Fibroblast of pulmonary artery (primary cell): ENCODE measurements around the gene PTPN2.
"Not testable (repeated sequence)": the region's sequence is repeated elsewhere in the genome, so short reads cannot be mapped to it uniquely, and the experiment has no call there.

Experiments
- DNase-seq: peaks from one replicate; pipeline ENCODE4 v3.0.0-alpha.2; 2010; ENCODE audit warnings: low read depth
- H3K4me3 ChIP-seq: replicated peaks from 2 replicates; pipeline ENCODE4 v1.5.1; 2011; ENCODE audit warnings: low read depth, mild to moderate bottlenecking, control low read depth, low read length, moderate library complexity
- TF ChIP-seq, protein P1 (sequence below): IDR thresholded peaks from 2 replicates; pipeline ENCODE4 v1.5.1; 2011; ENCODE audit warnings: mild to moderate bottlenecking, control low read depth, low read length, inconsistent platforms; ENCODE audit errors: missing control alignments

The PTPN2 gene

DNA sequence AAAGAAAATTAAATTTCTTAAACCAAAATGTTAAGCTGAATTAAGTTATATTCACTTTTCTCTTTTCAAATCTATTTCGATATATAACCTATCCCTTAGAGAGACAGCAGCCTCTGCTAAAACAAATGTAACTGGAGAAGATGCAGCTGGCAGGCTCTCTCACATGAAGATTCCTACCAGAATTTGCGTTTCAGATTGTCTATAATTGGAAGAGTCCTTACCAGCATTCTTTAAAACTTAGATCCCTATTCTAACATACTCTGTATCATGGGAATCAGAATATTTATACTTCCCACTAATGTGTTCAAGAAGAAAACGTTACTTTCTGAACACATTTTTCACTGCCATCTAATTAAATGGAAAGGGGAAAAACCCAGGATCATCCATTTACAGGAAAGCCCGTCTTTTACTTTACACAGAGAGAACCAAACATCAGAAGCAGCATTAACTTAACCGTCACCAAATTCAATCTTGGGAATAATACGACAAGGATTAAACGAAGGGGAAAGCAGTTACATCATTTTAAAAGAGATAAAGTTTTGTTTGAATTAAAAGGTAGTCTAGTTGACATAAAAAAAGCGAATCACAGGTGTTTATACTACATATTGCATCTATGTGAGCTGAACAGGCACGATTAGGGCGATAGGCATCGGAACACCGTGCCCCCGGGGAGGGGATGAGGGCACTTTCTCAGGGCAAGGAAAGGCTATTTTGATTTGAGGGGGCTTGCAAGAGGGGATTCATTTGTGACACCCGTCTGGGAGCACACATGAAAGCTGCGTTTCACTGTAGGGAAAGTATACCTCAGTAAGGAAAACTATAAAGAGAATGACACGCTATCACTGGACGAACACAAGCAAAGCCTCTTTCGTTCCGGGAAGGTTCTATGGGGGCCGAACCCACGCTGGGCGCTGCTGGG lies 1.3 kb downstream of the PTPN2 start:
- TF ChIP-seq, protein P1, sequence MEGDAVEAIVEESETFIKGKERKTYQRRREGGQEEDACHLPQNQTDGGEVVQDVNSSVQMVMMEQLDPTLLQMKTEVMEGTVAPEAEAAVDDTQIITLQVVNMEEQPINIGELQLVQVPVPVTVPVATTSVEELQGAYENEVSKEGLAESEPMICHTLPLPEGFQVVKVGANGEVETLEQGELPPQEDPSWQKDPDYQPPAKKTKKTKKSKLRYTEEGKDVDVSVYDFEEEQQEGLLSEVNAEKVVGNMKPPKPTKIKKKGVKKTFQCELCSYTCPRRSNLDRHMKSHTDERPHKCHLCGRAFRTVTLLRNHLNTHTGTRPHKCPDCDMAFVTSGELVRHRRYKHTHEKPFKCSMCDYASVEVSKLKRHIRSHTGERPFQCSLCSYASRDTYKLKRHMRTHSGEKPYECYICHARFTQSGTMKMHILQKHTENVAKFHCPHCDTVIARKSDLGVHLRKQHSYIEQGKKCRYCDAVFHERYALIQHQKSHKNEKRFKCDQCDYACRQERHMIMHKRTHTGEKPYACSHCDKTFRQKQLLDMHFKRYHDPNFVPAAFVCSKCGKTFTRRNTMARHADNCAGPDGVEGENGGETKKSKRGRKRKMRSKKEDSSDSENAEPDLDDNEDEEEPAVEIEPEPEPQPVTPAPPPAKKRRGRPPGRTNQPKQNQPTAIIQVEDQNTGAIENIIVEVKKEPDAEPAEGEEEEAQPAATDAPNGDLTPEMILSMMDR: no peak
- no peak for DNase-seq
- peak overlapping the region; percentile 76 for H3K4me3 ChIP-seq

DNA sequence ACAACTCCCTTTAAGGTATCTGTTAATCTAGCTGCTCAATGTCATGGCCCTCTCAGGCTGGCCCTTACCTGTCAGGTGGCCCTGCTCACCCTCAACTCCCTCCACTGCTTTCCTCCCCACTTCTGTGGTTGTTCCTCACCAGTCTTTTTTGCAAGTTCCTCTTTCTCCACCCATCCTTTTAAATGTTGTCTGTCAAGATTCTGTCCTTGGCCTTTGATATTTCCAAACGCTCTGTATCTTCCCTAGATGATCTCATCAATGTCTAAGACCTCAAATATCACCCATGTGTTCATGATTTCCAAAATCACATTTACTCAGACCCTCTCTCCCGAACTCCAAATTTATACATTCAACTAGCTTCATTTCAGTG lies 3.5 kb downstream of the PTPN2 start:
- DNase-seq: no peak
- TF ChIP-seq, protein P1: no peak
- no peak overlapping the region for H3K4me3 ChIP-seq

DNA sequence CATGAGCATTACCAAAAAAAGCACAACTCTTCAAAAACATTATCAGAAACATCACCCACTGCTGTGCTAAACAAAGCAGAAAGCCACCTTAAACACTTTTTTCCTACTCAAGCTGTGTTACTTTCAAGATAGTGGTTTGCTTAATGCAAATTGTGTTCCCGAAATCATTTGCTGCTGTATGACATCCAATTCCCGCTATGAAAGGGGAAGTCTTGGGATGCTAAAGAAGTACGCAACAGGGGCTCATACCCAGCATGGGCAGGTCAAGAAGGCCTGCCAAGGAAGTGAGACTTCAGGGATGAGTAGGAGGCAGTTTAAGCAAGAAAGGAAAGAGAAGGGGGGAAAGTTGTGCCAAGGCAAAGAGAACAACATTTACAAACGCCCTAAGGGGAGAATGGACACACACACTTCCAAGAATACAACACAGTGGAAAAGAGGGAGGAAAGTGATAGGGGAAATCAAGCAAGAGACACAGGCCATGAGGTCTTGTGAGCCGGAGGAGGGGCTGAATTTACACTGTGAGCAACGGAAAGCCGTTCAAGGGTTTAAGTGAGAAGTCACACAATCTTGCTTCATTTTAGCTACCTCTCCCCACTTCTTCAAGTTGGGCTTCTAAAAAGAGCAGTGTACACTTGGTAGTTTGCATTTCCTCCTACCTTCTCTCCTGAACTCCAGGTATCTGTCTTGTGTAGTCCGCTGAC lies 4.0 kb downstream of the PTPN2 start:
- DNase-seq: peak; percentile 19
- TF ChIP-seq, protein P1: no peak
- H3K4me3 ChIP-seq: no peak overlapping the region

DNA sequence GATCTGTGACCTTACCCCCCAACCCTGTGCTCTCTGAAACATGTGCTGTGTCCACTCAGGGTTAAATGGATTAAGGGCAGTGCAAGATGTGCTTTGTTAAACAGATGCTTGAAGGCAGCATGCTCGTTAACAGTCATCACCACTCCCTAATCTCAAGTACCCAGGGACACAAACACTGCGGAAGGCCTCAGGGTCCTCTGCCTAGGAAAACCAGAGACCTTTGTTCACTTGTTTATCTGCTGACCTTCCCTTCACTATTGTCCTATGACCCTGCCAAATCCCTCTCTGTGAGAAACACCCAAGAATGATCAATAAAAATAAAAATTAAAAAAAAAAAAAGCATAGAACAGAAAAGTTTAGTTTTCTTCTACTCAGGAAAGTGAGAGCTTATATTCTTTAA lies 9.0 kb downstream of the PTPN2 start:
- not testable (repeated sequence) for DNase-seq, H3K4me3 ChIP-seq

DNA sequence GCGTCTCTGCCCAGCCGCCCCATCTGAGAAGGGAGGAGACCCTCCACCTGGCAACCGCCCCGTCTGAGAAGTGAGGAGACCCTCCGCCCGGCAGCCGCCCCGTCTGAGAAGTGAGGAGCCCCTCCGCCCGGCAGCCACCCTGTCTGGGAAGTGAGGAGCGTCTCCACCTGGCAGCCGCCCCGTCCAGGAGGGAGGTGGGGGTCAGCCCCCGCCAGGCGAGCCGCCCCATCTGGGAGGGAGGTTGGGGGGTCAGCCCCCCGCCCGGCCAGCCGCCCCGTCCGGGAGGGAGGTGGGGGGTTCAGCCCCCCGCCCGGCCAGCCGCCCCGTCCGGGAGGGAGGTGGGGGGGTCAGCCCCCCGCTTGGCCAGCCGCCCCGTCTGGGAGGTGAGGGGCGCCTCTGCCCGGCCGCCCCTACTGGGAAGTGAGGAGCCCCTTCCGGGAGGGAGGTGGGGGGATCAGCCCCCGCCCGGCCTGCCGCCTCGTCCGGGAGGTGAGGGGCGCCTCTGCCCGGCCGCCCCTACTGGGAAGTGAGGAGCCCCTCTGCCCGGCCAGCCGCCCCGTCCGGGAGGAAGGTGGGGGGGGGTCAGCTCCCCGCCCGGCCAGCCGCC lies 10.0 kb downstream of the PTPN2 start:
- not testable (repeated sequence) for DNase-seq, H3K4me3 ChIP-seq

DNA sequence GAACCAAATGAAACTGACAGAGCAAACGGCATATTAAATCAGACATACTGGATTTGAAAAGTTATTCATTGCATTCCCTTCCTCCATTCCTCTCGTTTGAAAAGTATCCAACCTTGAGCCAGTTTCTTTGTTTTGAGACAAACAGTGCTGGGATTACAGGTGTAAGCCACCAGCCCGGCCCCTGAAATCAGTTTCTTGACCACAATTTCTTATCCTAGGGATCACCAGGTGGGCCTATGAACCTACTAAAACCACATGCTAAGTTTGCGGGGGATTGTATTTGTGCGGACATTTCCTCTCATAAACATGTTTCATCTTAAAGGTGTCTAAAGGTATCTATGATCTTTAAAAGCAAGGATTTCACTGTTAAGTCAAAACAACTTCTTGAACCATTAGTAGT lies 11.6 kb downstream of the PTPN2 start:
- no peak for DNase-seq
- no peak overlapping the region for H3K4me3 ChIP-seq
- TF ChIP-seq, protein P1: no peak

DNA sequence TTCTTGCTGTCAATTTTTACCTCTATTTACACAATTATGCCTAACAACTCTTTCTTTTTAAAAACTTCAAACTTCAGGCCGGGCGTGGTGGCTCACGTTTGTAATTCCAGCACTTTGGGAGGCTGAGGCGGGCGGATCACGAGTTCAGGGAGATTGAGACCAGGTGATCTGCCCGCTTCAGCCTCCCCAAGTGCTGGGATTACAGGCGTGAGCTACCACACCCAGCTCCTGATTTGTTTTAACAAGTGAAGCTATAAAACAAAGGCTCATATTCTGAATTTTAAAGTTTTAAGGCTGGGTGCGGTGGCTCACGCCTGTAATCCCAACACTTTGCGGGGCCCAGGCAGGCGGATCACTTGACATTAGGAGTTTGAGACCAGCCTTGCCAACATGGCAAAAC lies 15.5 kb downstream of the PTPN2 start:
- TF ChIP-seq, protein P1: no peak
- DNase-seq: no peak
- no peak overlapping the region for H3K4me3 ChIP-seq
